ENCODE results near the gene TNS1.

TNS1 gene

DNA sequence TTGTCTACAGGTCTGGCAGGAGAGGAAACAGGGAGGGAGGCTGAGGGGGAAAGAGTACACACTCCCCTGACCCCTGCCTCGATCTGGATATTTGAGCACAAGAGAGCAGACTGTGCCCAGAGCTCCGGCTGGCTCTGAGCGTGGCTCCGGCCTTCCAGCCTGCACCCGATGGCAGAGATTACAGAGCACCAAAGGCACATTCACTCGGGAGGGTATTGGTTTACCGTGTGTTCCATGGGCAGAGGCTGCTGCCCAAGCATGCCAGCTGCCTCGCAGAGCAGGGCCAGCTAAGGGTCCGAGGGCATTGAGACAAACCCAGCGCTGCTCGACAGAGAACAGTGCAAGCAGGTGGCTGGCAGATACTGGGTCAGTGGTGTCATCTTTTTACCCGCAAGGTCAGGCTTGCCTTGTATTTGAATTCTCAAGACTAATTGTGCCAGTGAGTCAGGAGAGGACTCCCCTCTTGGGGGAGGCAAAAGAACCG is 132.2 kb downstream of the TNS1 start:
- Histone ChIP-seq H3K36me3 (ENCODE audit: insufficient read depth, low read length) (peaks cover 63% of the 10 kb centered on the region), H3K27me3 (ENCODE audit: control insufficient read depth, insufficient read depth, low read length) (no peaks in the 10 kb centered on the region), H3K4me1 (ENCODE audit: control insufficient read depth, insufficient read depth, low read length) (peaks cover 12% of the 10 kb centered on the region), H3K9ac (ENCODE audit: low read depth, low read length) (no peak overlapping the region), H3K9me3 (replicated peaks; ENCODE audit: low read length) (no peaks in the 10 kb centered on the region), H3K4me3 (ENCODE audit: low read length) (no peak overlapping the region), H3K4me2 (ENCODE audit: low read length) (no peak overlapping the region)

DNA sequence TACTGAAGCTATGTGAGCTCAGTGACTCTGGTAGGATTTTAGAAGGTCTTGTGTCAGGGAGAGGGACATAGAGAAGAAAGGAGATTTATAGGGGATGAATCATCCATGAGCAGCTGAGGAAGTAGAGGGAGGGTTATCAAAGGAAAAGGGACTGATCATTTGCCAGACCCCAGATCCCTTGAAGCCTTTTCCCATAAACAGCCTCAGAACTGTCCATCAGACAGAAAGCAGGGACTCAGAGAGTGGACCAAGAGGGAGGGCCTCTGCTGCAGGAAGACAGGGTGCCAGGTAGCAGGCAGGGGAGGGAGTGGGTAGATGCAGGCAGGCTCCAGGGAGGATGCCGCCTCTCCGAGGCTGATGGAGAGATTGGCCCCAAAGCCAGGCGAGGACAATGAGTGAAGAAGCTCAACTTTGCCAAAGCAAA is 133.9 kb downstream of the TNS1 start:
- Histone ChIP-seq H3K9ac (ENCODE audit: low read depth, low read length) (no peak overlapping the region), H3K4me1 (ENCODE audit: control insufficient read depth, insufficient read depth, low read length) (peaks cover 11% of the 10 kb centered on the region), H3K27me3 (ENCODE audit: control insufficient read depth, insufficient read depth, low read length) (no peaks in the 10 kb centered on the region), H3K4me2 (ENCODE audit: low read length) (no peak overlapping the region), H3K36me3 (ENCODE audit: insufficient read depth, low read length) (peaks cover 64% of the 10 kb centered on the region), H3K9me3 (replicated peaks; ENCODE audit: low read length) (no peaks in the 10 kb centered on the region), H3K4me3 (ENCODE audit: low read length) (no peak overlapping the region)

GRCh38 chr2:217868265-217868892 is 134.4 kb downstream of the TNS1 start:
- H3K27me3 ChIP-seq (ENCODE audit: control insufficient read depth, insufficient read depth, low read length), result no peaks in the 10 kb centered on the region
- H3K9me3 ChIP-seq (replicated peaks; ENCODE audit: low read length), result no peaks in the 10 kb centered on the region
- peaks cover 11% of the 10 kb centered on the region for H3K4me1 ChIP-seq (ENCODE audit: control insufficient read depth, insufficient read depth, low read length)
- no peak overlapping the region for H3K9ac ChIP-seq (ENCODE audit: low read depth, low read length)
- H3K4me2 ChIP-seq (ENCODE audit: low read length), result no peak overlapping the region
- H3K36me3 ChIP-seq (ENCODE audit: insufficient read depth, low read length), result peaks cover 70% of the 10 kb centered on the region
- no peak overlapping the region for H3K4me3 ChIP-seq (ENCODE audit: low read length)

GRCh38 chr2:217866457-217866856 is 136.3 kb downstream of the TNS1 start:
- no peak overlapping the region for H3K4me2 ChIP-seq (ENCODE audit: low read length)
- peaks cover 11% of the 10 kb centered on the region for H3K4me1 ChIP-seq (ENCODE audit: control insufficient read depth, insufficient read depth, low read length)
- H3K4me3 ChIP-seq (ENCODE audit: low read length), result no peak overlapping the region
- no peak overlapping the region for H3K9ac ChIP-seq (ENCODE audit: low read depth, low read length)
- H3K36me3 ChIP-seq (ENCODE audit: insufficient read depth, low read length), result peaks cover 73% of the 10 kb centered on the region
- no peaks in the 10 kb centered on the region for H3K9me3 ChIP-seq (replicated peaks; ENCODE audit: low read length)
- H3K27me3 ChIP-seq (ENCODE audit: control insufficient read depth, insufficient read depth, low read length), result no peaks in the 10 kb centered on the region

- H3K4me2 ChIP-seq (ENCODE audit: low read length), result no peak overlapping the region
- H3K4me3 ChIP-seq (ENCODE audit: low read length), result no peak overlapping the region
- H3K36me3 ChIP-seq (ENCODE audit: insufficient read depth, low read length), result peaks cover 67% of the 10 kb centered on the region
Measured at GRCh38 chr2:217864963-217865772, 137.6 kb downstream of the TNS1 start.

DNA sequence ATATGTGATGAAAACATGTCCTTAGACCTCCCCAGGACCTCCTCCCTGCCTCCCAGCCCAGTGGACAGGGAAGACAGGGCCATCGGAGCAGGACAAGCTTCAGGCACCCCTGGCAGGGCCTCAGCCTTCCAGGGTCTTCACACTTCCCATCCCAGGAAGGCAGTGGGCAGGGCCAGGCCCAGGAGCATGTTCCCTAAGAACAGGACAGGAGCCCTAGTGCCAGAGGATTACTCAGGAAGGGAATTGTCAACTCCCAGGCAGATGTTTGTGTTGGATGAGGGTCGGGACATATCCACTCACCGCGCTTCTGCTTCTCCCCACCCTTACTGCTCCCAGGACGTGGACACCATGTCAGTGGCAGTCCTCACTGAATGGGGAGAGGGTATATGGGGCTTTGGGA is 138.9 kb downstream of the TNS1 start:
- peaks cover 14% of the 10 kb centered on the region for H3K4me1 ChIP-seq (ENCODE audit: control insufficient read depth, insufficient read depth, low read length)
- peaks cover 68% of the 10 kb centered on the region for H3K36me3 ChIP-seq (ENCODE audit: insufficient read depth, low read length)
- H3K27me3 ChIP-seq (ENCODE audit: control insufficient read depth, insufficient read depth, low read length), result no peaks in the 10 kb centered on the region
- no peak overlapping the region for H3K4me2 ChIP-seq (ENCODE audit: low read length)
- no peak overlapping the region for H3K9ac ChIP-seq (ENCODE audit: low read depth, low read length)
- no peak overlapping the region for H3K4me3 ChIP-seq (ENCODE audit: low read length)
- no peaks in the 10 kb centered on the region for H3K9me3 ChIP-seq (replicated peaks; ENCODE audit: low read length)

More at GRCh38 chr2:217864963-217865772, 137.6 kb downstream of the TNS1 start:
- Histone ChIP-seq H3K9me3 (replicated peaks; ENCODE audit: low read length) (no peaks in the 10 kb centered on the region), H3K27me3 (ENCODE audit: control insufficient read depth, insufficient read depth, low read length) (no peaks in the 10 kb centered on the region), H3K9ac (ENCODE audit: low read depth, low read length) (no peak overlapping the region), H3K4me1 (ENCODE audit: control insufficient read depth, insufficient read depth, low read length) (peaks cover 11% of the 10 kb centered on the region)

DNA sequence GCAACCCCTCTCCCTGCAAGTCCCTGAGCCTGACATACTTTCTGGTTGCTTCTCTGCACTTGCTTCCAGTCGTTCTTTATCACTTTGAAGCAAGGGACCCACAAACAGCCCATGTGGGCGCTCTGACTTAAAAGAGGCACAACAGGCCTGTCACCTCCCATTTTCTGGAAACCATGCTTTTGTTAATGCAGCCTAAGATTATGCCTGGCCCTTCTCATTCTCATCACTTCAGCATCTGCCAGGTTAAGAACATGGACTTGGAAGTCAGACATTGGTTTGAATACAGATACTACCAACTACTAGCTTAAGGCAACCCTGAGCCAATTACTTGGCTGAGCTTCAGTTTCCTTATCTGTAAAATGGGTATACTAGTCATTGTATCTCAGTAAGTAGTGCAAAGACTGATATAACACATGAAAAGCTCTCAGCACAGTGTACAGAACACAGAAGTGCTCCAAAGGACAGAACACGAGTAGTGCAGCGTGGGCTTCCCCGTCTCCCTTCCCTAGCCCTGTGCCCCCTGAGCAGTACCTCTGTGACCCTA is 141.4 kb downstream of the TNS1 start:
- H3K4me1 ChIP-seq (ENCODE audit: control insufficient read depth, insufficient read depth, low read length), result peaks cover 23% of the 10 kb centered on the region
- H3K9me3 ChIP-seq (replicated peaks; ENCODE audit: low read length), result no peaks in the 10 kb centered on the region
- no peak overlapping the region for H3K9ac ChIP-seq (ENCODE audit: low read depth, low read length)
- H3K27me3 ChIP-seq (ENCODE audit: control insufficient read depth, insufficient read depth, low read length), result no peaks in the 10 kb centered on the region
- H3K4me2 ChIP-seq (ENCODE audit: low read length), result no peak overlapping the region
- H3K4me3 ChIP-seq (ENCODE audit: low read length), result no peak overlapping the region
- H3K36me3 ChIP-seq (ENCODE audit: insufficient read depth, low read length), result peaks cover 54% of the 10 kb centered on the region

- Histone ChIP-seq H3K9me3 (replicated peaks; ENCODE audit: low read length) (no peaks in the 10 kb centered on the region), H3K4me2 (ENCODE audit: low read length) (no peak overlapping the region), H3K27me3 (ENCODE audit: control insufficient read depth, insufficient read depth, low read length) (no peaks in the 10 kb centered on the region), H3K36me3 (ENCODE audit: insufficient read depth, low read length) (peaks cover 56% of the 10 kb centered on the region), H3K4me3 (ENCODE audit: low read length) (no peak overlapping the region), H3K4me1 (ENCODE audit: control insufficient read depth, insufficient read depth, low read length) (peaks cover 23% of the 10 kb centered on the region), H3K9ac (ENCODE audit: low read depth, low read length) (no peak overlapping the region)
Measured at GRCh38 chr2:217859926-217860325, 142.9 kb downstream of the TNS1 start.

- peaks cover 45% of the 10 kb centered on the region for H3K36me3 ChIP-seq (ENCODE audit: insufficient read depth, low read length)
- H3K27me3 ChIP-seq (ENCODE audit: control insufficient read depth, insufficient read depth, low read length), result no peaks in the 10 kb centered on the region
- peak overlapping the region; percentile 54 for H3K9ac ChIP-seq (ENCODE audit: low read depth, low read length)
- H3K4me2 ChIP-seq (ENCODE audit: low read length), result peak overlapping the region; percentile 73
- peaks cover 31% of the 10 kb centered on the region for H3K4me1 ChIP-seq (ENCODE audit: control insufficient read depth, insufficient read depth, low read length)
- peak overlapping the region; percentile 53 for H3K4me3 ChIP-seq (ENCODE audit: low read length)
- no peaks in the 10 kb centered on the region for H3K9me3 ChIP-seq (replicated peaks; ENCODE audit: low read length)
Measured at GRCh38 chr2:217858519-217859491, 144.0 kb downstream of the TNS1 start.

DNA sequence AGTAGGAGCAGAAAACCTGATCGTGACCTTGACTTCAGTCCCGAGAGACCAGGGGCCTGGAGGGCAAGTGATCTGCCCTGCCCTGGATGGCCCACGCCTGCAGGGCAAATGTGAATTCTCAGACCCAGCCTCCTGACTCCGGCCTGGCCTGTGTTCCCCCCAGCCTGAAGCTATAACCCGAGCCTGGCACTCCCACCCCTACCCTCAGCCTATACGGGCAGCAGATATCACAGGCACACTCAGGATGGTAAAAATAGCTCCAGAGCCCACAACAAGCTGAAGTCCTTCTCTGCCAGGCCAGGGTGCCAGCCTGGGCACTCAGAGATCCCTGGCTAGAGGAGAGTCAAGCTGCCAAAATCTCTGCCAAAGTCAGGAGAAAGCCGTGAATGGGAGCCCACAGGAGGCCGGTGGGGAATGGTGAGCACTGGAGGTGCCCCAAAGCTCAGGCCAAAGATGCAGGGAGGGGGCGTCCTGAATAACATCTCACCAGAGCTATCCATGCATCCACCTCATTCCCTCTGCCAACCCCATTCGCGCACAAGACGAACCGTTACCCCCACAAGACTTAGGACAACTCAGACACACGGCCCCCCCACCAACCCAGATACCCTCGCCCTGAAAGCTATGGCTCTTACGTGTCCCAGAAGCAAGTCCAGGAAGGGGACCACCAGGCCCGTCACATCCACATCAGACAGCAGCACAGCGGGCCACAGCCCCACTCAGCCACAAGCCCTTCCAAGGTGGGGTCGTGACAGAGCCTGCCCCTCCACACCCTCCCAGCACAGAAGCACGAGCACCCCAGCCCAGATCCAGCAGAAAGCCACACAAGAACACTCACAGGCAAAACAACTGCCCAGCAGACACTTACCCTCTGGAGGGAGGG is 144.9 kb downstream of the TNS1 start:
- Histone ChIP-seq H3K4me3 (ENCODE audit: low read length) (peak overlapping the region; percentile 53), H3K9ac (ENCODE audit: low read depth, low read length) (peak overlapping the region; percentile 54), H3K4me1 (ENCODE audit: control insufficient read depth, insufficient read depth, low read length) (peaks cover 40% of the 10 kb centered on the region), H3K9me3 (replicated peaks; ENCODE audit: low read length) (no peaks in the 10 kb centered on the region), H3K4me2 (ENCODE audit: low read length) (peak overlapping the region; percentile 73), H3K27me3 (ENCODE audit: control insufficient read depth, insufficient read depth, low read length) (no peaks in the 10 kb centered on the region), H3K36me3 (ENCODE audit: insufficient read depth, low read length) (peaks cover 39% of the 10 kb centered on the region)
